ENCODE results near the gene ECHS1.
"Not testable (repeated sequence)": the region's sequence is repeated elsewhere in the genome, so short reads cannot be mapped to it uniquely, and the experiment has no call there.

ECHS1 gene

DNA sequence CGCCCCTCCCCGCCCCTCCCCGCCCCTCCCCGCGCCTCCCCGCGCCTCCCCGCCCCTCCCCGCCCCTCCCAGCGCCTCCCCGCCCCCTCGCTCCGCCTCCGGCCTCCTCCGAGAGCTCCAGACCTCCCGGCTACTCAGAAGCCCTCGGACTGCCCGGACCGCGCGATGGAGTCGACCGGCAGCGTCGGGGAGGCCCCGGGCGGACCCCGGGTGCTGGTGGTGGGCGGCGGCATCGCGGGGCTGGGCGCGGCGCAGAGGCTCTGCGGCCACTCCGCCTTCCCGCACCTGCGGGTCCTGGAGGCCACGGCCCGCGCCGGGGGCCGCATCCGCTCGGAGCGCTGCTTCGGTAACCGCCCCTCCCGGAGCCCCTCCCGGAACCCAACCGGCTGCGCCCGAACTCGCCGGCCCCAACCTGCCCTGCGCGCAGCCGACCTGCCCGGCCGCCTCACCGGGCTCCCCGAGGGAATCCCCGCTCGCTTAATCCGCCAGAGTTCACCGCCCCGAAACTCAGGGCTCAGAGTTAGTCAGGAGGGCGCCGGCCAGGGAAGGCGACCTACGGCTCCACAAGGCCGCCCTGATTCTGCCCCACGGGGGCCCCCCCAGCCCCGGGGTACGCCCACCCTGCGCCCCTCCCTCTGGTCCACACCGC, 6.1 kb upstream of the ECHS1 start, which contains the start of gene PAOX:
TSS of gene PAOX (plus strand) at position 111 of the 649 bp plus-strand sequence. CDS start at position 166, 55 bp downstream.
- H3K4me1 ChIP-seq, result peaks cover 25% of the 10 kb centered on the region
- no peaks in the 10 kb centered on the region for H3K9me3 ChIP-seq
- no peaks in the 10 kb centered on the region for H3K36me3 ChIP-seq (replicated peaks)
- H3K4me3 ChIP-seq, result peak within 1 kb of the TSS; percentile 49
- peak in 1 of 2 experiments; percentile 75 for DNase-seq (ENCODE audit: low spot score in 2 of 2)
- no peaks in the 10 kb centered on the region for H3K27me3 ChIP-seq (ENCODE audit: low read depth)
- in situ Hi-C loops (cut with MboI; ENCODE audit: low sequenced_read_pairs), result no loop called here

DNA sequence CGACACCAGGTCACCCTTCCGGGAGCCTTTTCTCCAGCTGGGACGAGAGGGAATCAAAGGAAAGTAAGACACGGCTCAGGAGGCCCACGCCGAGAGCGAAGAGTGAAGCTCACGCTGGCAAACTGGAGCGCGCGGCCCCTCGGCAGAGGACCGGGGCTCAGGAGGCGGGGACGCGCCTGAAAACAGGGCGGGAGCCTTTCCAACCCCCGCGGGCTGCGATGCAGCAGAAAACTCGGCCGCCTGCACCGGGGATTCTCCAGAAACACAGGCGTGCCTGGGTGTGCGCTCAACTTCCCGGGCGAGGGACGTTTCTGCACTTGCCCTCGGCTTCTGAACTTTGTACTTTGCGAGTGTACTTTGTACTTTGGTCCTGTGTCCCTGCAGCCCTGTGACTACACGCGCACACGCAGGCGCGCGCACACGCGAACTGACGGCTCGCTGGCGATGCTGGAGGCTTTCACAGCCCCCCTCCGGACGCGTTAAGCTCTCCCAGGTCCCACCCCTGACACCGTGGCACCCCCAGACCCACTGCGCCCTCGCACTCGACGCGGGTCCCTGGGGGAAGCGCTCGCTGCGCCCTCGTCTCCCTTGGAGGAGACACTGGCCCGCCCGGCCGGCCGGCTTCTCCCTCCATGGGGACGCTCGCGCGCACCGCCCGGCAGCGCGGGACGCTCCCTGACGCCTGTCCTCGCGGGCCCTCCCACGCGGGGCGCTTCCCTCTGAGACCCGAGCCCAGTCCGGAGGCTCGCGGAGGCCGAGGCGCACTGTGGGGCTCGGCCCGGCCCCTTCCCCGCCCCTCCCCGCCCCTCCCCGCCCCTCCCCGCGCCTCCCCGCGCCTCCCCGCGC, 5.3 kb upstream of the ECHS1 start:
- peaks cover 31% of the 10 kb centered on the region for H3K4me1 ChIP-seq
- DNase-seq (ENCODE audit: low spot score in 2 of 2), result peak; percentile 32 to 72
- H3K9me3 ChIP-seq, result no peaks in the 10 kb centered on the region
- in situ Hi-C loops (cut with MboI; ENCODE audit: low sequenced_read_pairs), result no loop called here
- no peaks in the 10 kb centered on the region for H3K27me3 ChIP-seq (ENCODE audit: low read depth)
- peak overlapping the region; percentile 49 for H3K4me3 ChIP-seq
- no peaks in the 10 kb centered on the region for H3K36me3 ChIP-seq (replicated peaks)

DNA sequence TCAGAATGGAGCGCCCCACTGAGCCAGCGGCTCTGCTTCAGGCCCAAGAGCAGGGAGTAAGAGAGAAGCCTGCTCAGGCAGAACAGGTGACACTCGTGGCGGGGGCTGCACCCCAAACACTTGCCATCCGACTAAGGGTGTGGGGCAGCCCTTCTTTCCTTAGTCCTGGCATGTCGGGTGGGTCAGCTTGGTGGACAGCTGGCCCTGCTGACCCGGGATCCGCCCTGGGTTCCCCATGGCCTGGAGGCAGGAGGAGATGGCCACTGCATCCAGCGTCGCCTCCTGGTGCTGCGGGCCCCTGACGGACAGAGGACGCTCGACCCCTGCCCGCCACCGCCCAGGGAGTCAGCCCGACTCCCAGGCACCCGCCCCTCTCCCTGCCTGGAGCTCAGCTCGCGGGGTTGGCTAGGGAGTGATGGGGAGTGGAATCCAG, 4.7 kb upstream of the ECHS1 start:
- no peaks in the 10 kb centered on the region for H3K36me3 ChIP-seq (replicated peaks)
- in situ Hi-C loops (cut with MboI; ENCODE audit: low sequenced_read_pairs), result no loop called here
- no peak for DNase-seq (ENCODE audit: low spot score in 2 of 2)
- peaks cover 31% of the 10 kb centered on the region for H3K4me1 ChIP-seq
- peak overlapping the region; percentile 49 for H3K4me3 ChIP-seq
- H3K27me3 ChIP-seq (ENCODE audit: low read depth), result no peaks in the 10 kb centered on the region
- H3K9me3 ChIP-seq, result no peaks in the 10 kb centered on the region

DNA sequence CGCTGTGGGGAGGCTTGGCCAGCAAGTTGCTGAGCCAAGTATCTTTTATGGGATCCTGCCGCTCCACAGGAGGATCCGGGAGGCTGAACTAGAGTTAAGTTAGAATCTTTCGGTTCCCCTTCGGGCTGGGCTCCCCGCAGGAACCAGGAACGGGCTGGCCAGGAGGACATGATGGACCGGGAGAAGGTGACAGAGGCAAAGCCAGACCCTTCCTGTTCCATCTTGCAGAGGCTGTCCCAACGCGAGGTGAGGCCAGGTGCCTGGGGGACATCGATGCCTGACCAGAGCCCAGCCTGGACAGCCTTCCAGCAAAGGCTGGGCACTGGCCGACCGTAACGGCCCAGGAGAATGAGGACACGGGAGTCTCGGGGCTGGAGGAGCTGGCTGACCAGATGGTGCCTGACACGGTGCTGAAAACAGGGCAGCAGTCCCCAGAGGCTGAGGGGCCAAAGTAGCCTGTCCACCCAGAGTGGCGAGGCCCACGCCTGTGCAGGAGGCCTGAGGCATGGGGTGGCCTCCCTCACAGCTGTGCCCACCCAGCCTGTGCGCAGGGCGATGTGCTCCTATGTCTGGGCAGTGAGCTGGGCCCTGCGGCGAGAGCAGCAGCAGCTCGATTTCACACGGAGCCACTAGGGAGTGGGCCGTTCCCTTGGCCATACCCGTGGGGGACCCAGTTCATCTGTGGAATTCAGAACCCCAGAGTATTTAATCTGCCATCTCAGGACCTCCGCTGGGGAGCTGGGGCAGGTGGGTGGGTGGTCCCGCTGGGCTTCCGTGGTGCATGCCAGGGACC, 4.1 kb upstream of the ECHS1 start:
- H3K27me3 ChIP-seq (ENCODE audit: low read depth), result no peaks in the 10 kb centered on the region
- no peak for DNase-seq (ENCODE audit: low spot score in 2 of 2)
- H3K4me3 ChIP-seq, result no peak overlapping the region

DNA sequence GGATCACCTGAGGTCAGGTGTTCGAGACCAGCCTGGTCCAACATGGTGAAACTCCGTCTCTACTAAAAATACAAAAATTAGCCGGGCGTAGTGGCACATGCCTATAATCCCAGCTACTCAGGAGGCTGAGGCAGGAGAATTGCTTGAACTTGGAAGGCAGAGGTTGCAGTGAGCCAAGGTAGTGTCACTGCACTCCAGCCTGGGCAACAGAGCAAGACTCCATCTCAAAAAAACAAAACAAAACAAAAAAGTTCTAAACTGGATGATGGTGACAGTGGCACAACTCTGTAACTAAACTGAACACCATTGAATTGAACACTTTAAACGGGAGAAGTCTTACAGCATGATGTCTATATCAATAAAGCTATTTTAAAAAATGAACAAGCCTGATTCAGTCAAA, 3.0 kb upstream of the ECHS1 start:
- H3K27me3 ChIP-seq (ENCODE audit: low read depth); H3K9me3 ChIP-seq; H3K36me3 ChIP-seq (replicated peaks); DNase-seq (ENCODE audit: low spot score in 2 of 2); H3K4me3 ChIP-seq; in situ Hi-C loops (cut with MboI; ENCODE audit: low sequenced_read_pairs): not testable (repeated sequence)
- H3K4me1 ChIP-seq, result peaks cover 31% of the 10 kb centered on the region

More for the DNA sequence above, 4.1 kb upstream of the ECHS1 start:
- Histone ChIP-seq H3K4me1 (peaks cover 31% of the 10 kb centered on the region), H3K36me3 (replicated peaks) (no peaks in the 10 kb centered on the region), H3K9me3 (no peaks in the 10 kb centered on the region)
- in situ Hi-C loops (cut with MboI; ENCODE audit: low sequenced_read_pairs), result no loop called here

DNA sequence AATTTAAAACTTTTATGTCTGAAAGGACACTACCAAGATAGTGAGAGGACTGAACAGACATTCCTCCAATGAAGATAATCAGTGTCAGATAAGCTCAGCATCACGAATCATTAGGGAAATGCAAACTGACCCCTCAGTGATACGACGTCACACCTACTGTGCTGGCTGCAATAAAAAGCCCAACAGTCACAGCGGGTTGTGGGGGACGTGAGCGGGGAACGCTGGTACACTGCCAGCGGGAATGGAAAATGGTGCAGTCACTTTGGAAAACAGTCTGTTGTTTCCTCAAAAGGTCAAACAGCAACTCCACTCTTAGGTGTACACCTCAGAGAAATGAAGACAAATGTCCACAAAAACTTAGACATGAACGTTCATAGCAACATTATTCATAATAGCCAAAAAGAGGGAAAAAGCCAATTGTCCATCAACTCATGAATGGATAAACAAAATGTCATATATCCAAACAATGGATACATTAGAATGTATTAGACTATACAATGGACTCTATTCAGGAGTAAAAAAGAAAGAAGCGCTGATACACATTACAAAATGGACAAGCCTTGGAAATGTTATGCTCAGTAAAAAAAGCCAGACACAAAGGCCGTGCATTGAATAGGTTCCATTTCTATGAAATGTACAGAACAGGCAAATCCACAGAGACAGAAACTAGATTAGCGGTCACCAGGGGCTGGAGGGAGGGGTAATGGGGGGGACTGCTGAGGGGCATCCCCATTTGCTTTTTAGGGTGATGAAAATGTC, 2.4 kb upstream of the ECHS1 start:
- peak; percentile 60 to 73 for DNase-seq (ENCODE audit: low spot score in 2 of 2)
- Histone ChIP-seq H3K9me3 (no peaks in the 10 kb centered on the region), H3K4me3 (no peak overlapping the region), H3K36me3 (replicated peaks) (peaks cover 3% of the 10 kb centered on the region), H3K4me1 (peaks cover 31% of the 10 kb centered on the region), H3K27me3 (ENCODE audit: low read depth) (no peaks in the 10 kb centered on the region)
- in situ Hi-C loops (cut with MboI; ENCODE audit: low sequenced_read_pairs), result no loop called here

DNA sequence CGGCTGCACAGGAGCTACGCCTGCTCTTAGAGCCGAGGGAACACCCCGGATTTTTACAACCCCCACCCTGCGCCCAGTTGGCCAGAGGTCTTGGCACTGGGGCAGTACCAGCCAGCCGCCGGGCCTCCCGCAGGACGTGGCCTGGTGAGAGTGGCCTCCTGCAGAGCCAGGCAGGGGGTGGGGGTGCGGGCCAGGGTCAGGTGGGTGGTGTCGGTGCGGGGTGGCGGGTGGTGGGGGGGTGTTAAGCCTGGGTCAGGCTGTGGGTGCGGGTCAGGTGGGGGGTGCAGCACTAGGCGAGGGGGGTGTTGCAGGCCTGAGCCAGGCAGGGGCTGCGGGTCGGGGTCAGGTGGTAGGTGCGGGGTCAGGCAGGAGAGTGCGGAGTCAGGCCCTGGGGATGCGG, 647 bp downstream of the ECHS1 start:
- in situ Hi-C loops (cut with MboI; ENCODE audit: low sequenced_read_pairs), result no loop called here
- H3K9me3 ChIP-seq, result no peaks in the 10 kb centered on the region
- peaks cover 27% of the 10 kb centered on the region for H3K36me3 ChIP-seq (replicated peaks)
- H3K4me1 ChIP-seq, result peaks cover 25% of the 10 kb centered on the region
- no peaks in the 10 kb centered on the region for H3K27me3 ChIP-seq (ENCODE audit: low read depth)
- no peak for DNase-seq (ENCODE audit: low spot score in 2 of 2)
- H3K4me3 ChIP-seq, result peak overlapping the region; percentile 18

DNA sequence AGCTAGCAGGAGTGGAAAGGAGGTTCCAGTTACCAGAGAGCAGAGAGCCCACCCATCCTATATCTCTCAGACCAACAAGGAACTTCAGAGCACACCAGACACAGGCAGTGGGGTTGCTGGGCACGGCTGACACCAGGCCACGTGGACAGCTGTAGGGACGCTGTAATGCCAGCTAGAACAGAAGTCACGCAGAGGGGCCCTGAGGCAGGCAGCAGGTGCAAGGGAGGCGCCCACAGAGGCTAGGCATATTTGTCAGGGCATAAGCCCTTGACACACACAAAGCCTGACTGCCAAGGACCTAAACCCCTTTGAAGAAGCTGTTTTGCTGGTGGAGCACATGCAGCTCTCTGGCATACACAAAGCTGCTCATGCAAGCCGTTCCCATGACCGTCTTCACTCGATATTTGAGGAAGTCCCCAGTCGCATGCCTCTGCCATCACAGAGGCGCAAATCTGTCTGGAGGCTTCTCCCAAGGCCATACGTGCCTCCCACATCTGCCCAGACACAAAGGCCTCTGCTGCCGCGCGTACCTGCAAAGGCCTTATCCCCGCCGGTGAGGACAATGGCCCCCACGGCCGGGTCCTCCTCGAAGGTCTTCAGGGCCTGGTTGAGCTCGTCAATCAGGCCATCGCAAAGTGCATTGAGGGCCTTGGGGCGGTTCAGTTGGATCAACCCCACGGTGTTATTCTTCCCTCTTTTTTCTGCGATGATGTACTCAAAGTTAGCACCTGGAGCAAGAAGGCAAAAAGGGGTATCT, 2.9 kb downstream of the ECHS1 start:
- H3K36me3 ChIP-seq (replicated peaks), result peaks cover 46% of the 10 kb centered on the region
- no peaks in the 10 kb centered on the region for H3K27me3 ChIP-seq (ENCODE audit: low read depth)
- in situ Hi-C loops (cut with MboI; ENCODE audit: low sequenced_read_pairs), result no loop called here

DNA sequence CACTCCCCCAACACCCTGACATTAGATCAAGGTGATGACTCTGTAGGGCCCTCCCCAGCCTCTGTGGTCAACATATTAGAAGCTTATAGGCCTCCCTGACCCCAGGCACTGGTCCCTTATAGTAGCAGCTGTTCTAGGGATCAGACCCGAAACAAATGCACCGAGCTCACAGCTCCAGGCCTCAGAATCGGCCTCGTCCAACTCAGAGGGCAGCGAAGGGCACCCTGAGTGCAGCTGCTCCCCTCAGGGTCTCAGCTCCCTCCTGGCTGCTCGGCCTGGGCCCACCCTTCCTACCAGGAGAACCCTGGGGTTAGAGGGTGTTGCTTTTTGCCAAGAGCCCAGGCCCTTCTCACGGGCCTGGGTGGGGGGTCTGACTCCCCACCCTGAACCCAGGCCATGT, 5.0 kb downstream of the ECHS1 start:
- Histone ChIP-seq H3K36me3 (replicated peaks) (peaks cover 66% of the 10 kb centered on the region), H3K9me3 (no peaks in the 10 kb centered on the region), H3K27me3 (ENCODE audit: low read depth) (no peaks in the 10 kb centered on the region), H3K4me1 (no peaks in the 10 kb centered on the region), H3K4me3 (no peak overlapping the region)
- no peak for DNase-seq (ENCODE audit: low spot score in 2 of 2)
- in situ Hi-C loops (cut with MboI; ENCODE audit: low sequenced_read_pairs), result no loop called here

More for the DNA sequence above, 2.9 kb downstream of the ECHS1 start:
- DNase-seq (ENCODE audit: low spot score in 2 of 2), result no peak
- no peak overlapping the region for H3K4me3 ChIP-seq
- peaks cover 15% of the 10 kb centered on the region for H3K4me1 ChIP-seq
- H3K9me3 ChIP-seq, result no peaks in the 10 kb centered on the region

DNA sequence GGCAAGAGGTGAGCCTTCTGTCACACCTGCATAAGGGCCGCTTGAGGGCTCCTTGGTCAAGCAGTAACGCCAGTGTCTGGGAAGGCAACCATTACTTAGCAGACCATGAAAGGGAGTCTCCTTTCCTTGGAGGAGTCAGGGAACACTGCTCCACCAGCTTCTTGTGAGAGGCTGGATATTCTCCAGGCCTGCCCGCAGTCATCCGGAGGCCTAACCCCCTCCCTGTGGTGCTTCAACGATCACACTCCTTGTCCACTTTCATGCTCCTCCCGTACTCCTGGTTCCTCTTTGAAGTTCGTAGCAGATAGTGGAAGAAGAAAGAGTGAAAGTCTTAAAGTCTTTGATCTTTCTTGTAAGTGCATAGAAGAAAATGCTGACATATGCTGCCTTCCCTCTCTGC, 5.7 kb downstream of the ECHS1 start:
- H3K27me3 ChIP-seq (ENCODE audit: low read depth); DNase-seq (ENCODE audit: low spot score in 2 of 2); H3K9me3 ChIP-seq; H3K4me3 ChIP-seq; H3K4me1 ChIP-seq; in situ Hi-C loops (cut with MboI; ENCODE audit: low sequenced_read_pairs): not testable (repeated sequence)
- peaks cover 73% of the 10 kb centered on the region for H3K36me3 ChIP-seq (replicated peaks)

DNA sequence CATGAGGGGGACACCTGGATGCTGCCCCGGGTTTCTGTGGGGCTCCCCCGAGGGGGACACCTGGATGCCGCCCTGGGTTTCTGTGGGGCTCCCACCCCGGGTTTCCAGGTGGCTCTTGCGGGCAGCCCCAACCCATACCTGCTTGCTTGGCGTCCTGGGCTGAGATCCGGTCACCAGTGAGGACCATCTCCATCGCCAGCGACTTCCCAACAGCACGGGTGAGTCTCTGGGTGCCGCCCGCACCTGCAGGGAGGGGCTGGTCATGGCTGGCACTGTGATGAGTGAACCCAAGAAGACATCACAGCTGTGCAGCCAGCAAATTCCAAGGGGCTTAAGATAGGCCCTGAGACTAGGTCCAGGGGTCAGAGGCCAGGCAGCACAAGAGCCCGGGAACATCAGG, 6.4 kb downstream of the ECHS1 start:
- Histone ChIP-seq H3K9me3 (no peaks in the 10 kb centered on the region), H3K36me3 (replicated peaks) (peaks cover 77% of the 10 kb centered on the region), H3K27me3 (ENCODE audit: low read depth) (no peaks in the 10 kb centered on the region), H3K4me1 (no peaks in the 10 kb centered on the region), H3K4me3 (no peak overlapping the region)
- no peak for DNase-seq (ENCODE audit: low spot score in 2 of 2)
- in situ Hi-C loops (cut with MboI; ENCODE audit: low sequenced_read_pairs), result no loop called here

DNA sequence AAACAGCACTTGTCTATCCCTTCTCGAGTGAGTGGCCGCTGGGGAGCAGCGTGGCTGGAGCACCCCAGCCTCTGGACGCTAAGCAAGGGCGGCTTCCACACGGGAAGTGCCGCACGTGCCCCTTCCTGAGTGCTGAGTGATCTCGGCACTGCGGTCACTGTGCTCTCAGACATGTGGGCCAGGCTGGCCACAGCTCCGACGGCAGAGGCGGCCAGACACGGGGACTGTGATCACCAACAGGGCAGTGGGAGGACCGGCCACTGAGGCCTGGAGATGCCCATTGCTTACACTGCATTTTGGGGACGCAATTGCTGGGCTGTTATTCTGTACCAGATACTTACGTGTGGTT, 7.0 kb downstream of the ECHS1 start:
- DNase-seq (ENCODE audit: low spot score in 2 of 2), result no peak
- no peaks in the 10 kb centered on the region for H3K9me3 ChIP-seq
- no peak overlapping the region for H3K4me3 ChIP-seq
- H3K27me3 ChIP-seq (ENCODE audit: low read depth), result no peaks in the 10 kb centered on the region
- in situ Hi-C loops (cut with MboI; ENCODE audit: low sequenced_read_pairs), result no loop called here
- H3K4me1 ChIP-seq, result no peaks in the 10 kb centered on the region; the same call in 1 of the 2 replicates
- H3K36me3 ChIP-seq (replicated peaks), result peaks cover 77% of the 10 kb centered on the region
